HepG2 (cell line): ENCODE results near the gene PRKG1. TPM values are rescaled to one million over a fixed set of nuclear protein-coding genes. Genes with fewer than 3 reads are reported as not detected.

ENCODE experiments used
- ATAC-seq: fragments of 200-7000 bp; cut with Tn5 transposase; 3 replicates; pipeline ENCODE4 v1.9.1; 2020; ENCODE audit warnings: mild to moderate bottlenecking, moderate library complexity
- BruUV-seq: library from RNA; stranded (reverse); fragments of 400-500 nt; replicated peaks from 2 replicates; lab custom pipeline; 2021; lab: Mats Ljungman, UMichigan
- CTCF ChIA-PET: fragments of 300-600 bp; formaldehyde crosslinking; extraction: SDS; loops from one replicate; lab custom pipeline; 2021; ENCODE audit warnings: low total read pairs, inconsistent platforms, low intra/inter-chr PET ratio; lab: Yijun Ruan, JAX
- POLR2A ChIA-PET: fragments of 350-600 bp; sonication (Branson Sonifier 250); formaldehyde crosslinking; loops from one replicate; lab custom pipeline; 2020; ENCODE audit warnings: antibody characterized with exemption, inconsistent platforms; lab: Yijun Ruan, JAX
- DNase-seq: peaks from one replicate; pipeline ENCODE4 v3.0.0-alpha.2; 2015; ENCODE audit warnings: low spot score
- FAIRE-seq: peaks from 3 replicates; lab custom pipeline; 2011; peaks lifted over from hg19 to GRCh38; lab: Jason Lieb, UNC
- H2AFZ ChIP-seq: one replicate; pipeline ENCODE4 v1.6.1; 2011; ENCODE audit warnings: low read length, inconsistent platforms
- H3K27ac ChIP-seq: fragments of 300-600 bp; 3 replicates; pipeline ENCODE4 v1.8.0; 2011; ENCODE audit warnings: mixed run types, mild to moderate bottlenecking, mixed read lengths, low read length, inconsistent platforms; ENCODE audit not compliant: insufficient read depth; ENCODE audit errors: extremely low read length
- H3K27me3 ChIP-seq, 2 experiments: fragments of 200-600 bp in 1 of 2; 2 replicates in 1 of 2; 3 replicates in 1 of 2; pipeline versions ENCODE4 v1.6.0 to v1.8.0; 2011; ENCODE audit warnings: low read length in 2 of 2, mild to moderate bottlenecking in 2 of 2, moderate library complexity in 2 of 2, inconsistent platforms in 1 of 2; ENCODE audit not compliant: insufficient read depth in 2 of 2, control insufficient read depth in 1 of 2
- H3K36me3 ChIP-seq, 2 experiments: fragments of 200-600 bp in 1 of 2; replicated peaks in 1 of 2; 2 replicates in 1 of 2; 3 replicates in 1 of 2; pipeline versions ENCODE4 v1.5.1 to v1.8.0; 2011; ENCODE audit warnings: low read length in 2 of 2, inconsistent platforms in 1 of 2; ENCODE audit not compliant: insufficient read depth in 2 of 2, control insufficient read depth in 1 of 2
- H3K4me1 ChIP-seq: 2 replicates; pipeline ENCODE4 v1.5.1; 2012; ENCODE audit warnings: low read length, inconsistent platforms; ENCODE audit not compliant: insufficient read depth
- H3K4me2 ChIP-seq: 2 replicates; pipeline ENCODE4 v1.6.0; 2011; ENCODE audit warnings: low read depth, low read length, inconsistent platforms
- H3K4me3 ChIP-seq, 3 experiments: fragments of 200-600 bp in 1 of 3; sonication (generic), shearing (Covaris generic) in 1 of 3; replicated peaks in 1 of 3; 2 replicates each; pipeline ENCODE4 v1.5.1; 2011 to 2016; ENCODE audit warnings: low read length in 3 of 3, inconsistent platforms in 2 of 3, low read depth in 2 of 3, mild to moderate bottlenecking in 2 of 3, control low read depth in 1 of 3, mixed read lengths in 1 of 3; ENCODE audit not compliant: insufficient read depth in 1 of 3
- H3K79me2 ChIP-seq: one replicate; pipeline ENCODE4 v1.6.1; 2011; ENCODE audit warnings: low read length, inconsistent platforms; ENCODE audit not compliant: insufficient read depth
- H3K9ac ChIP-seq: 2 replicates; pipeline ENCODE4 v1.6.0; 2011; ENCODE audit warnings: mild to moderate bottlenecking, low read depth, low read length, inconsistent platforms; ENCODE audit not compliant: insufficient read depth
- H3K9me3 ChIP-seq: 2 replicates; pipeline ENCODE4 v1.5.1; 2012; ENCODE audit warnings: mild to moderate bottlenecking, low read length
- H4K20me1 ChIP-seq: 2 replicates; pipeline ENCODE4 v1.6.0; 2011; ENCODE audit warnings: inconsistent platforms, mild to moderate bottlenecking, low read length, moderate library complexity; ENCODE audit not compliant: insufficient read depth
- CBX5 ChIP-seq: sonication (generic); formaldehyde crosslinking; IDR thresholded peaks from 2 replicates; pipeline ENCODE4 v1.4.0; 2020; ENCODE audit warnings: missing genetic modification reagents, borderline replicate concordance
- GATAD1 ChIP-seq: IDR thresholded peaks from 2 replicates; pipeline ENCODE4 v1.6.1; 2016; ENCODE audit warnings: missing genetic modification reagents, missing compliant biosample characterization
- GFI1 ChIP-seq: sonication (generic); formaldehyde crosslinking; IDR thresholded peaks from 2 replicates; pipeline ENCODE4 v1.5.0; 2020; ENCODE audit warnings: missing genetic modification reagents, mild to moderate bottlenecking, borderline replicate concordance
- HHEX ChIP-seq: IDR thresholded peaks from 2 replicates; pipeline ENCODE4 v1.6.1; 2016; ENCODE audit warnings: control low read depth
- KLF16 ChIP-seq, 2 experiments: sonication (generic) in 1 of 2; formaldehyde crosslinking in 1 of 2; IDR thresholded peaks; 2 replicates each; pipeline versions ENCODE4 v1.6.1 to v1.8.0; 2016 to 2023; ENCODE audit warnings: missing genetic modification reagents in 2 of 2, missing compliant biosample characterization in 1 of 2
- MIER3 ChIP-seq: IDR thresholded peaks from 2 replicates; pipeline ENCODE4 v1.6.1; 2016; ENCODE audit warnings: missing compliant biosample characterization, borderline replicate concordance
- MNT ChIP-seq: fragments of 450-650 bp; IDR thresholded peaks from 2 replicates; pipeline ENCODE4 v1.6.1; 2016
- ZBTB26 ChIP-seq: IDR thresholded peaks from 2 replicates; pipeline ENCODE4 v1.6.1; 2016; ENCODE audit warnings: missing compliant biosample characterization, missing genetic modification reagents, borderline replicate concordance
- ZMAT3 ChIP-seq: sonication (generic); formaldehyde crosslinking; conservative IDR thresholded peaks from 2 replicates; pipeline ENCODE4 v1.7.0; 2021; ENCODE audit warnings: missing genetic modification reagents
- ZNF180 ChIP-seq: sonication (generic); formaldehyde crosslinking; IDR thresholded peaks from 2 replicates; pipeline ENCODE4 v1.4.0; 2020; ENCODE audit warnings: low read depth, missing genetic modification reagents, borderline replicate concordance
- ZNF207 ChIP-seq: fragments of 450-650 bp; IDR thresholded peaks from 2 replicates; pipeline ENCODE4 v1.6.1; 2016; ENCODE audit warnings: antibody characterized with exemption, borderline replicate concordance
- ZNF713 ChIP-seq: sonication (generic); formaldehyde crosslinking; IDR thresholded peaks from 2 replicates; pipeline ENCODE4 v1.4.0; 2020; ENCODE audit warnings: mild to moderate bottlenecking, missing genetic modification reagents
- ZNF746 ChIP-seq: sonication (generic); formaldehyde crosslinking; IDR thresholded peaks from 2 replicates; pipeline ENCODE4 v1.8.0; 2022; ENCODE audit warnings: mild to moderate bottlenecking, missing genetic modification reagents
- ZNF777 ChIP-seq: sonication (generic); formaldehyde crosslinking; IDR thresholded peaks from 2 replicates; pipeline ENCODE4 v1.4.0; 2020; ENCODE audit warnings: missing genetic modification reagents
- WGBS: methylation state at CpG from one replicate; pipeline ENCODE4 v1.1.6; 2017; ENCODE audit warnings: low lambda C conversion rate; 5-methylcytosine and 5-hydroxymethylcytosine counted together
- in situ Hi-C: cut with HindIII; loops from 2 replicates; pipeline ENCODE4 v1.10.0; 2017; ENCODE audit warnings: low pct_unique_long_range_greater_than_20kb; ENCODE audit not compliant: extremely low pct_ligation_motif_present
- intact Hi-C: fragments of 100-400 bp; cut with micrococcal nuclease; formaldehyde crosslinking; loops from one replicate; pipeline ENCODE4 v1.10.0; 2022; ENCODE audit not compliant: unreplicated experiment
- polyA plus RNA-seq, 8 experiments: library from polyadenylated mRNA; depleted of rRNA in 3 of 8; stranded (reverse) in 7 of 8; unstranded in 1 of 8; fragments of >200 nt; fragmentation: Illumina TruSeq in 4 of 8; extraction: Trizol in 4 of 8; gene quantifications; 2 replicates each; pipeline versions ENCODE4 v1.2.1 to v1.2.3, GENCODE V29; 2011 to 2016; ENCODE audit warnings: low read depth in 4 of 8, missing spikeins in 1 of 8, mixed read lengths in 1 of 8; ENCODE audit not compliant: insufficient read depth in 1 of 8
- total RNA-seq, 5 experiments: library from RNA; depleted of rRNA; stranded (reverse); fragments of >200 nt; fragmentation: Illumina TruSeq; extraction: Trizol; gene quantifications; 2 replicates each; pipeline ENCODE4 v1.2.3, GENCODE V29; 2016; ENCODE audit warnings: low read depth in 1 of 5

Gene PRKG1
- total and polyA plus RNA-seq, 2 of the 13 experiments (the other 11 are each of a cell fraction or from before 2014, with no cell fraction given) = 0.01 TPM; not detected in 1

- TF ChIP-seq ZBTB26 (CRISPR knock-in tag) (no peak), ZNF207 (no peak), ZNF180 (CRISPR knock-in tag) (no peak), ZMAT3 (CRISPR knock-in tag) (no peak), KLF16 (CRISPR knock-in tag; IDR thresholded peaks at IDR 0.05) (no peak), MNT (no peak)
Observed at GRCh38 chr10:51643734-51644133, 569.4 kb downstream of the PRKG1 start (continued).

- POLR2A ChIA-PET = no interaction called here
- no TSS peak for BruUV-seq
- ATAC-seq = no peak
- intact Hi-C loops (no loop called here), in situ Hi-C loops (no loop called here)
- H3K4me3 ChIP-seq = no peak overlapping the region
- FAIRE-seq = no peak
- DNase-seq = no peak
- H2AFZ ChIP-seq = no peak overlapping the region
- H3K27me3 ChIP-seq = no peaks in the 10 kb centered on the region
- no peaks in the 10 kb centered on the region for H4K20me1 ChIP-seq
- H3K4me2 ChIP-seq = no peak overlapping the region
- 57% methylated on average over 3 of the region's 3 CpGs for WGBS
- no peak overlapping the region for H3K9ac ChIP-seq
- CTCF ChIA-PET = no interaction called here
- TF ChIP-seq ZNF777 (CRISPR knock-in tag) = no peak
- TF ChIP-seq GFI1 (CRISPR knock-in tag) = no peak
- no peak for TF ChIP-seq HHEX
- no peak for TF ChIP-seq CBX5 (CRISPR knock-in tag)
- no peak for TF ChIP-seq ZNF713
- no peak for TF ChIP-seq ZNF746 (CRISPR knock-in tag)
- no peak for TF ChIP-seq MIER3 (CRISPR knock-in tag)
- TF ChIP-seq GATAD1 (CRISPR knock-in tag) = no peak
- no peaks in the 10 kb centered on the region for H3K79me2 ChIP-seq
- H3K36me3 ChIP-seq = no peaks in the 10 kb centered on the region
- no peaks in the 10 kb centered on the region for H3K9me3 ChIP-seq
- no peaks in the 10 kb centered on the region; the same call in 1 of the 2 replicates for H3K4me1 ChIP-seq
- H3K27ac ChIP-seq = no peak overlapping the region
Observed at GRCh38 chr10:51649064-51649463, 574.8 kb downstream of the PRKG1 start.
